Kidney (tissue), 14 donors: Measurements from ENCODE around the gene KCNQ2. TPM values are rescaled to one million over a fixed set of nuclear protein-coding genes. Genes with fewer than 3 reads are reported as not detected.

Experiments
- DNase-seq, 5 donors: peaks; one replicate each; pipeline ENCODE4 v3.0.0-alpha.2; 2013 to 2020
- FAIRE-seq: peaks from 2 replicates; lab custom pipeline; 2012; peaks lifted over from hg19 to GRCh38; lab: Jason Lieb, UNC
- H3K27ac ChIP-seq, 2 donors: one replicate each; pipeline ENCODE4 v1.7.0; 2013; ENCODE audit warnings: low read depth in 2 of 2, low read length in 2 of 2, inconsistent platforms in 1 of 2
- H3K27me3 ChIP-seq: one replicate; pipeline ENCODE4 v1.7.1; 2013; ENCODE audit warnings: low read length, inconsistent platforms; ENCODE audit not compliant: control insufficient read depth, insufficient read depth
- H3K36me3 ChIP-seq, 3 donors: one replicate each; pipeline versions ENCODE4 v1.7.0 to v1.7.1; 2013; ENCODE audit warnings: low read length in 3 of 3, control low read depth in 1 of 3, inconsistent platforms in 1 of 3; ENCODE audit not compliant: insufficient read depth in 3 of 3, control insufficient read depth in 2 of 3
- H3K4me1 ChIP-seq, 3 donors: one replicate each; pipeline versions ENCODE4 v1.7.0 to v1.7.1; 2013; ENCODE audit warnings: low read length in 3 of 3, inconsistent platforms in 1 of 3, low read depth in 1 of 3; ENCODE audit not compliant: control insufficient read depth in 2 of 3, insufficient read depth in 2 of 3
- H3K4me3 ChIP-seq, 3 donors: one replicate each; pipeline versions ENCODE4 v1.7.0 to v1.8.1; 2013; ENCODE audit warnings: low read length in 3 of 3, control low read depth in 1 of 3, inconsistent platforms in 1 of 3
- H3K9ac ChIP-seq, 3 donors: one replicate each; pipeline versions ENCODE4 v1.7.0 to v1.7.1; 2013; ENCODE audit warnings: low read length in 3 of 3, control low read depth in 1 of 3, inconsistent platforms in 1 of 3
- H3K9me3 ChIP-seq, 3 donors: one replicate each; pipeline versions ENCODE4 v1.7.0 to v1.7.1; 2013; ENCODE audit warnings: low read length in 3 of 3, control low read depth in 1 of 3, inconsistent platforms in 1 of 3; ENCODE audit not compliant: control insufficient read depth in 2 of 3, insufficient read depth in 1 of 3
- CTCF ChIP-seq: IDR thresholded peaks from 3 replicates; pipeline ENCODE4 v1.5.1; 2012; ENCODE audit warnings: mild to moderate bottlenecking, moderate library complexity, borderline replicate concordance; ENCODE audit not compliant: insufficient read depth; ENCODE audit errors: extremely low read depth
- intact Hi-C: fragments of 100-400 bp; cut with DNase I; formaldehyde crosslinking; loops from one replicate; pipeline ENCODE4 v1.11.1; 2022
- polyA plus RNA-seq: library from polyadenylated mRNA; stranded (reverse); fragments of 350-450 nt; fragmentation: Illumina TruSeq; extraction: RNeasy Lipid Tissue Mini Kit (QIAGEN cat#74804); gene quantifications from one replicate; pipeline ENCODE4 v1.2.3, GENCODE V29; 2014; ENCODE audit warnings: low read depth, low replicate concordance; ENCODE audit not compliant: insufficient read depth
- total RNA-seq: library from RNA; stranded (reverse); fragmentation: NEBNext Ultra II Directional; extraction: Animal tissue kit (Norgen Biotek cat#: 25700); gene quantifications from one replicate; pipeline ENCODE4 v1.2.1, GENCODE V29; 2021
- donor health status: control.
- donor health status: control.
- donor health status: control.
- donor health status: control.
- donor health status: control.
- donor health status: DM: yes; HTN: yes; CAD: no.
- donor health status: Normal renal cell carcinoma (clear cell type).

KCNQ2 gene
- total and polyA plus RNA-seq, 2 donors from 2014 or later: 2.2 TPM; not detected in 1

DNA sequence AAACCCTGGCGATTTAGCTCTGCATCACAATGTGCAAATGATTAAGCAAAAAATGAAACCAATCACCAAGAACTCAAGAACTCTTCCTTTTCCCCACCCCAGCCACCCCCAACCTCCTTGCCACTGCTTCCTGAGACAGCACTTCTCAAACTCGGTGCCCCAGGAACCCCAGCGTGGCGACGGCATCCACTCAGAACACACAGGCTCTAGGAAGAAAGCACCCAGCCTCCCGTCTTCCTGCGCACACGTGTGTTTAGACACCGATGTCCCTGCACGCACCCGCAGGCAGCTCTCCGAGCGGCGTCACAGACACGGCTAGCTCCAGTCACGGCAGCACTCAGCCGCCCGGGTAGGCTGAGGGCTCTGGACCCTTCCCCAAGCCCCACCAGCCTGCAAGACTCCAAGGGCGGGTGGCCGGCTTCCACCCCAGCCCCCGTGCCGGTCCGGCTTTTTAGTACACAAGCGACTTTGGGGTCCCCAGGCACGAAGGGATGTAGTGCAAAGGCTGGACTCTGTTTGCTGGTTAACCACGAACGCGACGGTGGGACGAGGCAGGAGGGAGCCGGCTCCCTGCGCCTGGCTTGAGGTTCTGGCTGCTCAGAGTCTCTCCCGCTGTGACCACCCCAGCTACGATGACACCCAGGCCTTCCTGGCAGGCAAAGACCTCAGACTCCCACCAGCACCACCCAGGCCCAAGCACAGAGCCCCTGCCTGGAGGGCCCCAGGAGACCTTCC, 51.9 kb downstream of the KCNQ2 start:
- Histone ChIP-seq H3K4me1 (no peaks in the 10 kb centered on the region), H3K9ac (no peak overlapping the region), H3K27me3 (no peaks in the 10 kb centered on the region), H3K27ac (no peak overlapping the region), H3K36me3 (no peaks in the 10 kb centered on the region), H3K4me3 (no peak overlapping the region), H3K9me3 (no peaks in the 10 kb centered on the region)
- DNase-seq (no peak), FAIRE-seq (no peak)
- no peak for TF ChIP-seq CTCF
- intact Hi-C loops: no loop called here

DNA sequence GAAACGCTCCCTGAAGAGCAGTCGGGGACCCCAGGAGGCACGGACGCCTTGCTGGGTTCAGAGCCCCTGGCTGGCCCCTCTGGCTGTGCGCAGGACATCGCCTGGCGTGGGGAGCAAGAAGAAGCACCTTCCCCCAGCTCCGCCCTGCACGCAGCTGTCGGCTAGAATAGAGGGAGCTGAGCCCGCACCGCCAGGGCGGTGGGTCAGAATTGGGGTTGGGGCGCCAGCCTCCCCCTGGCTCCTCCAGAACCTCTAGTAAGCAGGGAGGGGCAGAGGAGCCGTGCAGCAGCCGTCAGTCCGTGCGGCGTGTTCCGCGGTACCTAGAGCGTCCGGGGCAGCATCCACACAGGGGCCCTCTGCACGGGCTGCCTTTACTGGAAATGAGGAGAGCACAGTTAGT, 53.2 kb downstream of the KCNQ2 start:
- no peak overlapping the region for H3K27ac ChIP-seq
- no peak overlapping the region for H3K4me3 ChIP-seq
- no peaks in the 10 kb centered on the region for H3K36me3 ChIP-seq
- no peak for TF ChIP-seq CTCF
- no peaks in the 10 kb centered on the region for H3K4me1 ChIP-seq
- FAIRE-seq (no peak), DNase-seq (no peak)
- intact Hi-C loops: no loop called here
- H3K9ac ChIP-seq: no peak overlapping the region
- no peaks in the 10 kb centered on the region for H3K9me3 ChIP-seq
- no peaks in the 10 kb centered on the region for H3K27me3 ChIP-seq

DNA sequence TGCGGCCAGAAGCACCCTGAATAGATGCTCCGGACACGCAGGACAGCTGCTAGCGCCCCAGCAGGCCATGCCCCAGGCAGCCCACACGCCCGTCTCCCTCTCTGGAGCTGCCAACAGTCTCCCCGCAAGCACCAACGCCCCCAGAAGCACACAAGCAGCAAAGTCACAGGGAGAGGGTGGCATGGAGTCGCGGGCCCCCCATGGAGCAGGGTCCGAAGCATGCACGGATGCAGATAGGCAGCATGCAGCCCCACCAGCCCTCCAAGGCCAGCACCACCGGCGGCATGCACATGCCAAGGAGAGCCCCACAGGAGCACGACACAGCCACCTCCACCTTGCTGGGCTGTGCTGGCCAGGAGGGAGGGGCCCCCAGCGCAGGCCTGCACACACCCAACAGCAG, 53.8 kb downstream of the KCNQ2 start:
- no peak for TF ChIP-seq CTCF
- no peaks in the 10 kb centered on the region for H3K27me3 ChIP-seq

More for the DNA sequence above, 53.8 kb downstream of the KCNQ2 start:
- Histone ChIP-seq H3K36me3 (no peaks in the 10 kb centered on the region), H3K27ac (no peak overlapping the region), H3K4me3 (no peak overlapping the region), H3K9me3 (no peaks in the 10 kb centered on the region), H3K9ac (no peak overlapping the region), H3K4me1 (no peaks in the 10 kb centered on the region)
- DNase-seq (no peak), FAIRE-seq (no peak)
- intact Hi-C loops: no loop called here
